ENCODE data around the gene SNX13. TPM values are rescaled to one million over a fixed set of nuclear protein-coding genes. Genes with fewer than 3 reads are reported as not detected.

The SNX13 gene
- total and polyA plus RNA-seq, 12 donors = 7.1 to 57.7 (median 44.6) TPM

- Histone ChIP-seq H3K9me3 (peaks cover 0 to 29% (median 21%) of the 10 kb centered on the region in 11 donors), H3K27ac (no peak overlapping the region), H3K36me3 (no peaks in the 10 kb centered on the region), H3K4me3 (no peak overlapping the region), H3K4me1 (peaks cover 0 to 41% (median 9%) of the 10 kb centered on the region in 9 donors), H3K27me3 (no peaks in the 10 kb centered on the region)
- WGBS, 2 donors = 67 to 79% methylated on average over 2 of the region's 2 CpGs
- ATAC-seq (no peak), DNase-seq (no peak)
- intact Hi-C loops (cut with DNase I) = no loop called here
- TF ChIP-seq, protein P1, sequence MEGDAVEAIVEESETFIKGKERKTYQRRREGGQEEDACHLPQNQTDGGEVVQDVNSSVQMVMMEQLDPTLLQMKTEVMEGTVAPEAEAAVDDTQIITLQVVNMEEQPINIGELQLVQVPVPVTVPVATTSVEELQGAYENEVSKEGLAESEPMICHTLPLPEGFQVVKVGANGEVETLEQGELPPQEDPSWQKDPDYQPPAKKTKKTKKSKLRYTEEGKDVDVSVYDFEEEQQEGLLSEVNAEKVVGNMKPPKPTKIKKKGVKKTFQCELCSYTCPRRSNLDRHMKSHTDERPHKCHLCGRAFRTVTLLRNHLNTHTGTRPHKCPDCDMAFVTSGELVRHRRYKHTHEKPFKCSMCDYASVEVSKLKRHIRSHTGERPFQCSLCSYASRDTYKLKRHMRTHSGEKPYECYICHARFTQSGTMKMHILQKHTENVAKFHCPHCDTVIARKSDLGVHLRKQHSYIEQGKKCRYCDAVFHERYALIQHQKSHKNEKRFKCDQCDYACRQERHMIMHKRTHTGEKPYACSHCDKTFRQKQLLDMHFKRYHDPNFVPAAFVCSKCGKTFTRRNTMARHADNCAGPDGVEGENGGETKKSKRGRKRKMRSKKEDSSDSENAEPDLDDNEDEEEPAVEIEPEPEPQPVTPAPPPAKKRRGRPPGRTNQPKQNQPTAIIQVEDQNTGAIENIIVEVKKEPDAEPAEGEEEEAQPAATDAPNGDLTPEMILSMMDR (IDR thresholded peaks at IDR 0.05) = no peak
These were observed 24.5 kb downstream of the SNX13 start for GRCh38 chr7:17915796-17916195.

DNA sequence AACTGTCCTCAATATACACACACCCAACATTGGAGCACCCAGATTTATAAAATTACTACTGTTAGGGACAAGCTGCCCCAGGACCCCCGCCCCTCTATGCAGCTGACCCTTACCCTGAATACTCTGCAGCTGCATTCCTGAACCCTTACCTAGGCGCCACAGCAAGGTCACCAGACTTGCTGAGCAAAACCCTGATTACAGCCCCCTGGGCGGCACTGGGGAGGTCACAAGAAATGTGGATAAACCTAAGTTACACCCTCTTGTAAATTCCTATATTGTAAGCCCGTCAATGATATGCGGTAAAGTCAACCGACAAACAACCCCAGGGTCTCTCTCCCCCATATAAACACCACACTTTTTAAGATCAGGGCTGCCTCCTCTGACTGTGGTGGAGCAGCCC lies 25.1 kb downstream of the SNX13 start:
- H3K27ac ChIP-seq = no peak overlapping the region
- peaks cover 0 to 39% (median 9%) of the 10 kb centered on the region in 9 donors for H3K4me1 ChIP-seq
- WGBS, 2 donors = 94 to 95% methylated on average over 6 of the region's 6 CpGs
- TF ChIP-seq, protein P1 (IDR thresholded peaks at IDR 0.05) = no peak
- H3K36me3 ChIP-seq = no peaks in the 10 kb centered on the region
- peaks cover 0 to 29% (median 21%) of the 10 kb centered on the region in 11 donors for H3K9me3 ChIP-seq
- intact Hi-C loops (cut with DNase I) = no loop called here
- no peak for DNase-seq
- H3K4me3 ChIP-seq = no peak overlapping the region
- H3K27me3 ChIP-seq = no peaks in the 10 kb centered on the region
- no peak for ATAC-seq

DNA sequence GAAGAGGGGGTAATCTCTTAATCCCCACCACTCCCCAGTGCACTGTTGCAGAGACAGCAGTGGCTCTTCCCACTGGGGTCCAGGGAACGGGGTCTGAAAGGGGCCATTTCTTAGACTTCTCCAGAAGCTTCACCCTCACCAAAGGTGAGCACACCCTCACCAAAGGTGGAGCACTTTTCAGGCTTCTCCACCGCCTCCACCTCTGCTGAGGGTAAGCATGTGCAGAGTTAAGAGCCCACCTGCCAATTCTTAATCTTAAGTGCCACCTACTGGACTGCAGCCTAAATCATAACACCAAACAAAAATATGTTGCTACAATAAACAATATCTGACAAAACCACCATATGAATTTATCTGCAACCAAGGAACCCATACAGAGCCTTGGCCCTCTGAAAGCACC lies 27.0 kb downstream of the SNX13 start:
- H3K9me3 ChIP-seq = peaks cover 0 to 26% (median 20%) of the 10 kb centered on the region in 11 donors
- WGBS, 2 donors = 86 to 89% methylated on average over 2 of the region's 2 CpGs
- peak in 6 of 8 donors; percentile 25 to 59 (median 38) for ATAC-seq
- no peak for DNase-seq
- no peaks in the 10 kb centered on the region for H3K27me3 ChIP-seq
- peaks cover 0 to 39% (median 9%) of the 10 kb centered on the region in 9 donors for H3K4me1 ChIP-seq
- H3K27ac ChIP-seq = no peak overlapping the region
- no peaks in the 10 kb centered on the region for H3K36me3 ChIP-seq
- intact Hi-C loops (cut with DNase I) = no loop called here
- TF ChIP-seq, protein P1 (IDR thresholded peaks at IDR 0.05) = no peak
- no peak overlapping the region for H3K4me3 ChIP-seq

GRCh38 chr7:17912536-17913235 lies 27.6 kb downstream of the SNX13 start:
- Histone ChIP-seq H3K36me3 (no peaks in the 10 kb centered on the region), H3K27ac (no peak overlapping the region), H3K4me1 (peaks cover 0 to 39% (median 9%) of the 10 kb centered on the region in 9 donors), H3K9me3 (peaks cover 0 to 21% (median 14%) of the 10 kb centered on the region in 11 donors), H3K4me3 (no peak overlapping the region), H3K27me3 (no peaks in the 10 kb centered on the region)
- ATAC-seq (peak in 6 of 8 donors; percentile 31 to 65 (median 44)), DNase-seq (no peak)
- intact Hi-C loops (cut with DNase I) = no loop called here
- TF ChIP-seq, protein P1 (IDR thresholded peaks at IDR 0.05) = no peak
- WGBS, 2 donors = 81 to 87% methylated on average over 5 of the region's 5 CpGs
